NB4 (cell line): ENCODE results near the gene TTN.

ENCODE experiments used
- DNase-seq: peaks from one replicate; pipeline ENCODE4 v3.0.0; 2010; ENCODE audit warnings: low read depth
- H3K4me3 ChIP-seq: one replicate; pipeline ENCODE4 v1.5.1; 2011; ENCODE audit warnings: mild to moderate bottlenecking, low read depth, low read length, moderate library complexity
- CTCF ChIP-seq: IDR thresholded peaks from one replicate; pipeline ENCODE4 v1.5.1; 2012; ENCODE audit warnings: low read depth, low read length
- MAX ChIP-seq: IDR thresholded peaks from 2 replicates; pipeline ENCODE4 v1.6.1; 2011; ENCODE audit warnings: low read depth, low read length
- MYC ChIP-seq: IDR thresholded peaks from 2 replicates; pipeline ENCODE4 v1.6.1; 2011; ENCODE audit warnings: low read depth, low read length
- POLR2A ChIP-seq: IDR thresholded peaks from 2 replicates; pipeline ENCODE4 v1.6.1; 2011; ENCODE audit warnings: mild to moderate bottlenecking; ENCODE audit not compliant: insufficient read length; ENCODE audit errors: extremely low read depth

The TTN gene

GRCh38 chr2:178700922-178701342, 106.3 kb downstream of the TTN start:
- DNase-seq, result peak; percentile 50
- no peak for TF ChIP-seq MYC
- no peak for TF ChIP-seq MAX
- peak; percentile 93 for TF ChIP-seq CTCF
- no peak overlapping the region for H3K4me3 ChIP-seq

GRCh38 chr2:178700136-178700535, 107.1 kb downstream of the TTN start:
- TF ChIP-seq CTCF (no peak), POLR2A (no peak), MYC (no peak), MAX (no peak)
- DNase-seq, result no peak
- no peak overlapping the region for H3K4me3 ChIP-seq

GRCh38 chr2:178692845-178693244, 114.4 kb downstream of the TTN start:
- TF ChIP-seq MYC (no peak), CTCF (no peak), POLR2A (no peak), MAX (no peak)
- H3K4me3 ChIP-seq, result no peak overlapping the region
- DNase-seq, result no peak

- TF ChIP-seq MYC (no peak), POLR2A (no peak), CTCF (no peak), MAX (no peak)
- DNase-seq, result no peak
- H3K4me3 ChIP-seq, result no peak overlapping the region
Measured at GRCh38 chr2:178689808-178690207, 117.4 kb downstream of the TTN start.

GRCh38 chr2:178683877-178684276, 123.3 kb downstream of the TTN start:
- TF ChIP-seq POLR2A (no peak), MYC (no peak), CTCF (no peak), MAX (no peak)
- DNase-seq, result no peak
- no peak overlapping the region for H3K4me3 ChIP-seq

GRCh38 chr2:178681081-178681480, 126.1 kb downstream of the TTN start:
- no peak for DNase-seq
- TF ChIP-seq CTCF (no peak), POLR2A (no peak), MAX (no peak), MYC (no peak)
- H3K4me3 ChIP-seq, result no peak overlapping the region
